ENCODE results near the gene KIF18A. TPM values are rescaled to one million over a fixed set of nuclear protein-coding genes. Genes with fewer than 3 reads are reported as not detected.

The KIF18A gene
- total and polyA plus RNA-seq, 9 of the 15 experiments (the other 6 are each of a cell fraction or from before 2014, with no cell fraction given), result 15.1 to 36.1 (median 24.3) TPM

DNA sequence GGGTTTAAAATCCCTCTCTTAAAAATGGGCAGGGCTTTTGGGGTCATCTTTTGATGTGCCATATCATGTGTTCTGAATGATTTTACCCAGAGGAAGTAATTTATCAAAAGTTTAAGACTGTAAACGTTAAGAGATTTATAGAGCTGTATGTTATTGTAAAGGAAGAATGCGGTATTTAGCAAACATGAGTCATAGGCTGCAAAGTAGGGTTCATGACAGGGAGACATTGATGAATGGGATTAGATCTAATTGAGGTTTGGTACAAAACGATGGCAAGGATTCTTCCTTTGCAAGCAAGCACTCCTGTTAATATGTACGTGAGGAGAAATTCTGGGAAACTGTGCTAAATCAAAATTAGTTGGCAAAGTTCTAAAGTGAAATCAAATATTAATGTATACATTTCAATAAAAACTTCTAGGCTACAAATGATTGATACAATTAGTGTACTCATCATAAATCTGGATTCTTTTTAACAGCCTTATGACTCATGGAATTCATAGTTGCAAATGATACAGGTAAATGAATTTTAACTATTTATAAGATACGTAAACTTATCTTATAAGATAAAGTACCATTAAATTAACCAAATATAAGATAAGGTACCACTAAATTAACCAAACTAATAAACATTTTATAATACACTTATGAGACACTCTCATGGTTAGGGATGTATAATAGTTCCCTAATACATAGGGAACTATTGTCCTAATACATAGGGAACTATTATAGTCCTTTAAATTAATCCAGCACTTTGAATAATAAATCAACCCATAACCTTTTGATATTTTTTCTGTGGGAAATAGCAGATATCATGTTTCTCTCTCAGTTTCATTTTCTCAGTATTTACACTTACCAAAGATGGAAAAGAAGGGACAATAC lies 58.4 kb downstream of the KIF18A start:
- in situ Hi-C loops (cut with MboI) (no loop called here), intact Hi-C loops (cut with micrococcal nuclease) (no loop called here)
- Histone ChIP-seq H3K4me1 (replicated peaks in 1 of 2; ENCODE audit: control insufficient read depth in 2 of 2, insufficient read depth in 2 of 2, low read length in 2 of 2) (no peaks in the 10 kb centered on the region), H3K4me2 (ENCODE audit: insufficient read depth, low read length) (no peak overlapping the region), H3K27me3 (ENCODE audit: control insufficient read depth in 2 of 2, insufficient read depth in 2 of 2, low read length in 2 of 2) (no peaks in the 10 kb centered on the region), H2AFZ (ENCODE audit: low read depth, low read length) (no peak overlapping the region), H3K79me2 (ENCODE audit: control insufficient read depth, insufficient read depth, low read length) (no peaks in the 10 kb centered on the region), H3K9me1 (ENCODE audit: control insufficient read depth, insufficient read depth, low read length) (no peaks in the 10 kb centered on the region), H3K9ac (ENCODE audit: insufficient read depth in 1 of 2, low read depth in 2 of 2, low read length in 2 of 2) (no peak overlapping the region), H3K9me3 (replicated peaks; ENCODE audit: control insufficient read depth, insufficient read depth, low read depth, low read length) (no peaks in the 10 kb centered on the region), H4K20me1 (replicated peaks; ENCODE audit: control insufficient read depth, insufficient read depth, low read length) (no peaks in the 10 kb centered on the region), H3K36me3 (ENCODE audit: control insufficient read depth, insufficient read depth, low read length) (peaks cover 8% of the 10 kb centered on the region; the same call in 1 of the 3 replicates), H3K27ac (ENCODE audit: extremely low read depth, low read depth, low read length) (no peak overlapping the region), H3K4me3 (no peak overlapping the region)
- ChIA-PET POLR2A (no interaction called here), CTCF (ENCODE audit: low intra/inter-chr PET ratio) (no interaction called here)
- TF ChIP-seq, protein P1, sequence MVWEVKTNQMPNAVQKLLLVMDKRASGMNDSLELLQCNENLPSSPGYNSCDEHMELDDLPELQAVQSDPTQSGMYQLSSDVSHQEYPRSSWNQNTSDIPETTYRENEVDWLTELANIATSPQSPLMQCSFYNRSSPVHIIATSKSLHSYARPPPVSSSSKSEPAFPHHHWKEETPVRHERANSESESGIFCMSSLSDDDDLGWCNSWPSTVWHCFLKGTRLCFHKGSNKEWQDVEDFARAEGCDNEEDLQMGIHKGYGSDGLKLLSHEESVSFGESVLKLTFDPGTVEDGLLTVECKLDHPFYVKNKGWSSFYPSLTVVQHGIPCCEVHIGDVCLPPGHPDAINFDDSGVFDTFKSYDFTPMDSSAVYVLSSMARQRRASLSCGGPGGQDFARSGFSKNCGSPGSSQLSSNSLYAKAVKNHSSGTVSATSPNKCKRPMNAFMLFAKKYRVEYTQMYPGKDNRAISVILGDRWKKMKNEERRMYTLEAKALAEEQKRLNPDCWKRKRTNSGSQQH (CRISPR knock-in tag; IDR thresholded peaks at IDR 0.05), result no peak
- no peak for TF ChIP-seq PBX2 (CRISPR knock-in tag; IDR thresholded peaks at IDR 0.05; ENCODE audit: low read depth)
- TF ChIP-seq PBX2 (tag; conservative IDR thresholded peaks at IDR 0.05; ENCODE audit: low read depth), result peak; percentile 66
- peak; percentile 64 for TF ChIP-seq MEIS2 (IDR thresholded peaks at IDR 0.05; ENCODE audit: partially characterized antibody)
- no peak for TF ChIP-seq ZNF134 (CRISPR knock-in tag; conservative IDR thresholded peaks at IDR 0.05)
- TF ChIP-seq, protein P2, sequence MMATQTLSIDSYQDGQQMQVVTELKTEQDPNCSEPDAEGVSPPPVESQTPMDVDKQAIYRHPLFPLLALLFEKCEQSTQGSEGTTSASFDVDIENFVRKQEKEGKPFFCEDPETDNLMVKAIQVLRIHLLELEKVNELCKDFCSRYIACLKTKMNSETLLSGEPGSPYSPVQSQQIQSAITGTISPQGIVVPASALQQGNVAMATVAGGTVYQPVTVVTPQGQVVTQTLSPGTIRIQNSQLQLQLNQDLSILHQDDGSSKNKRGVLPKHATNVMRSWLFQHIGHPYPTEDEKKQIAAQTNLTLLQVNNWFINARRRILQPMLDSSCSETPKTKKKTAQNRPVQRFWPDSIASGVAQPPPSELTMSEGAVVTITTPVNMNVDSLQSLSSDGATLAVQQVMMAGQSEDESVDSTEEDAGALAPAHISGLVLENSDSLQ (IDR thresholded peaks at IDR 0.05), result peak; percentile 27; the same call in 1 of the 2 replicates
- no peak for DNase-seq (ENCODE audit: extremely low read depth in 1 of 4, low spot score in 3 of 4)
- no peak for ATAC-seq
- BruUV-seq (replicated peaks), result no TSS peak
- WGBS (ENCODE audit: insufficient coverage, low coverage, missing lambda C conversion rate), result 66% methylated on average over 5 of the region's 5 CpGs
- no peak for FAIRE-seq

All from K562 (cell line).